ENCODE results near the gene CMTM4.
"Not testable (repeated sequence)": the region's sequence is repeated elsewhere in the genome, so short reads cannot be mapped to it uniquely, and the experiment has no call there.

CMTM4 gene

DNA sequence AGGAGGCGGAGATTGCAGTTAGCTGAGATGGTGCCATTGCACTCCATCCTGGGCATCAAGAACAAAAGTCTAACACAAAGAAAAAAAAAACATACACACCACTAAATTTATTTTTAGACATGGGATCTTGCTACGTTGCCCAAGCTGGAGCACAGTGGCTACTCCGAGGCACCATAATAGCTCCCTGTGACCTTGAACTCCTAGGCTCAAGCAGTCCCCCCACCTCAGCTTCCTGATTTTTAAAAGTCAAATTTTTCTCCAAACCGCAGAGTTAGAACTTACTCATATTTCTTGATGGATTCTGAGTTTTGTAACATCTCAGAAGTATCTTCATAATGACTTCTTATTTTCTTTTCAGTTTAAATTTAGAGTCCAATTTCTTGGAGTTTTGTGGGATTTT lies 3.4 kb downstream of the CMTM4 start:
- DNase-seq (ENCODE audit: insufficient read length, low spot score) (no peak), FAIRE-seq (no peak)
- TF ChIP-seq POU2F2 (IDR thresholded peaks at IDR 0.05; ENCODE audit: low read depth, low read length) (no peak), PAX5 (IDR thresholded peaks at IDR 0.05; ENCODE audit: insufficient read depth, low read length, severe bottlenecking) (no peak), POLR2AphosphoS5 (IDR thresholded peaks at IDR 0.05; ENCODE audit: low read depth, low read length) (no peak), SPI1 (IDR thresholded peaks at IDR 0.05; ENCODE audit: low read depth, low read length) (no peak), POLR2A (IDR thresholded peaks at IDR 0.05; ENCODE audit: low read depth, low read length) (no peak), TAF1 (IDR thresholded peaks at IDR 0.05; ENCODE audit: low read depth, low read length) (no peak)

DNA sequence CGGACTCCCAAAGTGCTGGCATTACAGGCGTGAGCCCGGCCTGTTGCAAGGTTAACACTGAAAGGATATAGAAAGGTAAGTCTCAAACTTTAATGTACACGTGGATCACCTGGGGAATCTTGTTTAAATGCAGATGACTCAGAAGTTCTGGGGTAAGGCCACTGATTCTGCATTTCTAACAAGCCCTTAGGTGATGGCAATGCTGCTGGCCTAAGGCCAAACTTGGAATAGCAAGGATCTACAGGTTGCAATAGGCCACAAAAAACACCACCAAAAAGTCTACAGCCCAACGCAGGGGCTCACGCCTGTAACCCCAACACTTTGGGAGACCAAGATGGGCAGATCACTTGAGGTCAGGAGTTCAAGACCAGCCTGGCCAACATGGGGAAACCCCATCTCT lies 4.2 kb downstream of the CMTM4 start:
- TF ChIP-seq POLR2AphosphoS5 (IDR thresholded peaks at IDR 0.05; ENCODE audit: low read depth, low read length) (no peak), POU2F2 (IDR thresholded peaks at IDR 0.05; ENCODE audit: low read depth, low read length) (no peak), TAF1 (IDR thresholded peaks at IDR 0.05; ENCODE audit: low read depth, low read length) (no peak), PAX5 (IDR thresholded peaks at IDR 0.05; ENCODE audit: insufficient read depth, low read length, severe bottlenecking) (no peak), POLR2A (IDR thresholded peaks at IDR 0.05; ENCODE audit: low read depth, low read length) (no peak), SPI1 (IDR thresholded peaks at IDR 0.05; ENCODE audit: low read depth, low read length) (no peak)
- no peak for FAIRE-seq
- no peak for DNase-seq (ENCODE audit: insufficient read length, low spot score)

DNA sequence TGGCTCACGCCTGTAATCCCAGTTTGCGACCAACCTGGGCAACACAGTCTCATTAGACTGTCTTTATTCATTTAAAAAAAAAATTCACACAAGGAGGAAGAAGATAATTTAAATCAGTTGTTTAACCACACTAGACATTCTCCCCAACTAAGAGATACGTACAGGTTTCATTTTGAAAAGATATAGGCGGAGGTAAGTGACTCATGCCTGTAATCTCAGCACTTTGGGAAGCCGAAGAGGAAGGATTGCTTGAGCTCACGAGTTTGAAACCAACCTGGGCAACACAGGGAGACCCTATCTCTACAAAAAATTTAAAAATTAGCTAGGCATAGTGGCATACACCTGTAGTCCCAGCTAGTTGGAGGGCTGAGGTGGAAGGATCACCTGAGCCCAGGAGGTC lies 5.3 kb downstream of the CMTM4 start:
- TF ChIP-seq SPI1 (IDR thresholded peaks at IDR 0.05; ENCODE audit: low read depth, low read length): no peak
- no peak for TF ChIP-seq TAF1 (IDR thresholded peaks at IDR 0.05; ENCODE audit: low read depth, low read length)
- no peak for TF ChIP-seq PAX5 (IDR thresholded peaks at IDR 0.05; ENCODE audit: insufficient read depth, low read length, severe bottlenecking)
- no peak for TF ChIP-seq POLR2AphosphoS5 (IDR thresholded peaks at IDR 0.05; ENCODE audit: low read depth, low read length)
- TF ChIP-seq POLR2A (IDR thresholded peaks at IDR 0.05; ENCODE audit: low read depth, low read length): no peak
- no peak for DNase-seq (ENCODE audit: insufficient read length, low spot score)
- FAIRE-seq: no peak

DNA sequence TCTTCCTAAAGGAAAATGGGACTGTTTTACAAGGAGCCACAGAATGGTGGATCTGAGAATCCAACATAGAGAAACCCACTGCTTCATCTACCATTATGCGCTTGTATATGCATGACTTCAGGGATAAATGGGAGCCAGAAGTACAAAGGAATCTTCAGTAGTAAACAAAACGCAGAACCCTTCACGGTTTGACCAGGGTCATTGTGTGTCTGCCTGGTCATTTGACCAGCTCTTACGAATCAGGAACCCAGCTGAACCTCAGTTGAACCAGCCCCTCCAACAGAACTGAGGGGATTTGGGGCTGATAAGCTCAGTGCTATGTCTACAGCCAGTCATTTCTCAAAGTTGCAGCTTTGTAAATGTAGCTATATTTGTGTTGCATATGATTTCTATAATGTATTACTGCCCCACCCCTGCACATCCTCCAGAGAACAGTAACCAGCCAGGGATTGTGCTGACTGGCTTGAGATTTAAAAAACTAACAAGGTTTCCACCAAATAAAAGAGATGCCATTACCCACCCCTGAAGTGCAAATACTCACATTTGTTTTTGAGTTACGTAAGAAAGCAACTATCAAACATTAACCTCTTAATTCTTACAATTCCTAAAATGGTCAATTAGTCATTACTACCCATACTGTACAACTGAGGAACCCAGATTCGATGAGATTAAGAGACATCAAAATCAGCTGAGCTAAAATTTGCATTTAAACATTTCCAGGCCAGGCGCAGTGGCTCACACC lies 6.3 kb downstream of the CMTM4 start:
- no peak for FAIRE-seq
- no peak for TF ChIP-seq POLR2AphosphoS5 (IDR thresholded peaks at IDR 0.05; ENCODE audit: low read depth, low read length)
- TF ChIP-seq POU2F2 (IDR thresholded peaks at IDR 0.05; ENCODE audit: low read depth, low read length): no peak
- no peak for TF ChIP-seq PAX5 (IDR thresholded peaks at IDR 0.05; ENCODE audit: insufficient read depth, low read length, severe bottlenecking)
- TF ChIP-seq TAF1 (IDR thresholded peaks at IDR 0.05; ENCODE audit: low read depth, low read length): no peak
- no peak for TF ChIP-seq SPI1 (IDR thresholded peaks at IDR 0.05; ENCODE audit: low read depth, low read length)
- DNase-seq (ENCODE audit: insufficient read length, low spot score): no peak

DNA sequence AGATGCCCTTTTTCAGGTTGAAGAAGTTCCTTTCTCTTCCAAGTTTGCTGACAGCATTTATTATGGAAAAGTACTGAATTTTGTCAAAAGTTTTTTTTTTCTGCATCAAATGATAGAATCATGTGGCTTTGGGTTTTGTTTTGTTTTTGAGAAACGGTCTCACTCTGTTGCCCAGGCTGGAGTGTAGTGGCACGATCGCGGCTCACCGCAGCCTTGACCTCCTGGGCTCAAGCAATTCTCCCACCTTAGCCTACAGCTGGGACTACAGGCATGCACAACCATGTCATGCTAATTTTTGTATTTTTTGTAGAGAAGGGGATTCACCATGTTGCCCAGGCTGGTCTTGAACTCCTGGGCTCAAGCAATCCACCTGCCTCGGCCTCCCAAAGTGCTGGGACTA lies 7.3 kb downstream of the CMTM4 start:
- FAIRE-seq (no peak), DNase-seq (ENCODE audit: insufficient read length, low spot score) (no peak)
- TF ChIP-seq PAX5 (IDR thresholded peaks at IDR 0.05; ENCODE audit: insufficient read depth, low read length, severe bottlenecking) (no peak), POLR2A (IDR thresholded peaks at IDR 0.05; ENCODE audit: low read depth, low read length) (no peak), POLR2AphosphoS5 (IDR thresholded peaks at IDR 0.05; ENCODE audit: low read depth, low read length) (no peak), POU2F2 (IDR thresholded peaks at IDR 0.05; ENCODE audit: low read depth, low read length) (no peak), SPI1 (IDR thresholded peaks at IDR 0.05; ENCODE audit: low read depth, low read length) (no peak), TAF1 (IDR thresholded peaks at IDR 0.05; ENCODE audit: low read depth, low read length) (no peak)

DNA sequence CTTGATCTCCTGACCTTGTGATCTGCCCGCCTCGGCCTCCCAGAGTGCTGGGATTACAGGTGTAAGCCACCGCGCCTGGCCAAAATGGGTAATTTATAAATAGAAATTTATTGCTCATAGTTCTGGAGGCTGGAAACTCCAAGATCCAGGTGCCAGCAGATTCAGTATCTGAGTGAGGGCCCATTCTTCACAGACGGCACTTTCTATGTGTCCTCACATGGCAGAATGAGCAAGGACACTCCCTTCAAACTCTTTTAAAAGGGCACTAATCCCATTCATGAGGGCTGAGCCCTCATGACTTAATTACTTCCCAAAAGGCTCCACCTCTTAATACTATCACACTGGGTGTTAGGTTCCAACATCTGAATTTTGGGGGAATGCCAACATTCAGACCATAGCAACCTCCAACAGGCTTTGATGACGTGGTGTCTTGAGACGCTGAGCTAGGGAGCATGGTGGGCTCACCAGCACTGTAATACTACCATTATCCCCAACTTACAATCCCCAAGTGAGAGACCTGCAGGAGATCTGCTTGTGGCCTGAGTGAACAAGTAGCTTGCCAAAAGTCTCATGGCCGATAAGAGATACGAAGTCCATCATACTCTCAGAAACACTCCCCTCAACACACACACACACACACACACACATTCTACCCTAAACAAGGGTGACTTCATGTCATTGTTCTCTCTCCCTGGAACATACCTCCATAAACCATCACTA lies 8.5 kb downstream of the CMTM4 start:
- DNase-seq (ENCODE audit: insufficient read length, low spot score) (no peak), FAIRE-seq (no peak)
- TF ChIP-seq POU2F2 (IDR thresholded peaks at IDR 0.05; ENCODE audit: low read depth, low read length) (no peak), POLR2A (IDR thresholded peaks at IDR 0.05; ENCODE audit: low read depth, low read length) (no peak), POLR2AphosphoS5 (IDR thresholded peaks at IDR 0.05; ENCODE audit: low read depth, low read length) (no peak), SPI1 (IDR thresholded peaks at IDR 0.05; ENCODE audit: low read depth, low read length) (no peak), PAX5 (IDR thresholded peaks at IDR 0.05; ENCODE audit: insufficient read depth, low read length, severe bottlenecking) (no peak), TAF1 (IDR thresholded peaks at IDR 0.05; ENCODE audit: low read depth, low read length) (no peak)

DNA sequence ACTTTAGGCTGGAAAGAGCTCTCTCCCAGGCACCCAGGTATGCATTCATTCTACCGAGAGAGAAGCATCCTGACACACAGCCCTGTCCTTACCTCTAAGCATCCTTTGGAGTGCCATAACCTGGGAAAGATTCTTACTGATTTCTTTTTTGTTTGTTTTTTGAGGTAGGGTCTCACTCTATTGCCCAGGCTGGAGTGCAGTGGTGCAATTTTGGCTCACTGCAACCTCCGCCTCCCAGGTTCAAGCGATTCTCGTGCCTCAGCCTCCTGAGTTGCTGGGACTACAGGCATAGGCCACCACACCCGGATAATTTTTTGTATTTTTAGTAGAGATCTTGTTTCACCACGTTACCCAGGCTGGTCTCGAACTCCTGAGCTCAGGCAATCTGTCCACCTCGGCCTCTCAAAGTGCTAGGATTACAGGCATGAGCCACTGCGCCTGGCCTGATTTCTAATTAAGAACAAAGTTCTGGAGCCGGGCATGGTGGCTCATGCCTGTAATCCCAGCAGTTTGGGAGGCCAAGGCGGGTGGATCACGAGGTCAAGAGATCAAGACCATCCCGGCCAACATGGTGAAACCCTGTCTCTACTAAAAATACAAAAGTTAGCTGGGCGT lies 10.9 kb downstream of the CMTM4 start:
- not testable (repeated sequence) for FAIRE-seq; DNase-seq (ENCODE audit: insufficient read length, low spot score)

DNA sequence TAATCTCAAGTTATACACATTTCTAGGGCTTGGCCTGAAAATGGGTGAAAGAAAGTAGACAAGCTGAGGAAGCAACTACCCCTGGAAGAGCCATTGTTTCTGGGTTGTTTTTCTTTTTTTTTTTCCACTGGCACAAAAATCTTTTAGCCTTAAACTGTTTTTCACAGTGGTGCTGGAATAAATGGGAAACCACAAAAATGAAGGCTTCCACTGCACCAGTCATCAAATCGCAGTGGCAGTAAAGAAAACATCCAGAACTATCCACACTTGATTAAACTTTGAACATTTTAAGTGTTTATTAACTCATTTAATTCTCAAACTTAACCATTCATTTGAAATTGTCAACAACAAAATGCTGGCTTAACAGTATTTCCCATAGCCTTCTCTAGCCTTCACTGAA lies 14.3 kb downstream of the CMTM4 start:
- FAIRE-seq: no peak
- TF ChIP-seq POU2F2 (IDR thresholded peaks at IDR 0.05; ENCODE audit: low read depth, low read length) (no peak), POLR2A (IDR thresholded peaks at IDR 0.05; ENCODE audit: low read depth, low read length) (no peak), POLR2AphosphoS5 (IDR thresholded peaks at IDR 0.05; ENCODE audit: low read depth, low read length) (no peak), TAF1 (IDR thresholded peaks at IDR 0.05; ENCODE audit: low read depth, low read length) (no peak), SPI1 (IDR thresholded peaks at IDR 0.05; ENCODE audit: low read depth, low read length) (no peak), PAX5 (IDR thresholded peaks at IDR 0.05; ENCODE audit: insufficient read depth, low read length, severe bottlenecking) (no peak)

DNA sequence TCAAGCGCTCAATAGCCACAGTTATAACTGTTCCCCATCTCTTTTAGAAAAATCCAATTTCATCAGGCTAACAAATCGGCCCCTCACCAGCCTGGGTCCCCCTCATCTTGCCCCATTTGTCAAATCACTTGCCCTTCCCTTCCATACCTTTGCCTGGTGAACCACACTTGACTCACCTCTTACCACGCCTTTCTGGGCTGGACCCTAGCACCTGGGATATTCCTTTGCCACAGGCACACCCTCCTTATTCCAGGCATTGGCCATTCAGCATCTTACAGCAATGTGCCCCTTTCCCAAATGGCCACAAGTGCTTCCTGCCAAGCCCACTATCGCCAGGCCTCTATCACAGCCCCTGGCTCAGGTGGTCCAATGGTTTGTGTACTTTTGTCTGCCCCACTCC lies 14.9 kb downstream of the CMTM4 start:
- TF ChIP-seq POLR2AphosphoS5 (IDR thresholded peaks at IDR 0.05; ENCODE audit: low read depth, low read length): no peak
- DNase-seq (ENCODE audit: insufficient read length, low spot score): no peak
- FAIRE-seq: no peak

More for the DNA sequence above, 14.3 kb downstream of the CMTM4 start:
- DNase-seq (ENCODE audit: insufficient read length, low spot score): no peak

DNA sequence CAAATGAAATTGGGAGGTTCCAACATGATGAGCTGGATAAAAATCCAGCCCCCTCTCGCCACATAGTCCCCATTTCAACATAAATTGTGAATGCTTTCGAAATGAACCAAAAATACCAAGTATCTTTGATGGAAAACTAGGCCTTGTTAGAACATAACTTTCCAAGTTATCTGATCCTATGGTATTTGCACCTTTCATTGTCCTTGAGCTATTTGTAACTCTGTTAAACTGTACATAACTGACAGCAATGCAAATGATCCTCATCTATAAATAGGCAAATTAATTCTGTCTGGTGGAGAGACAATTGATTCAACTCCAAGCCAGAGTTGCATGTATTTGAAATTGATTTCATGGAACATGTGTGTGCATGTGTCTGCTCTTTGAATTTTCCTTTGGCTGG lies 18.2 kb downstream of the CMTM4 start:
- TF ChIP-seq POLR2A (IDR thresholded peaks at IDR 0.05; ENCODE audit: low read depth, low read length): no peak
- no peak for TF ChIP-seq POU2F2 (IDR thresholded peaks at IDR 0.05; ENCODE audit: low read depth, low read length)
- TF ChIP-seq PAX5 (IDR thresholded peaks at IDR 0.05; ENCODE audit: insufficient read depth, low read length, severe bottlenecking): no peak
- no peak for TF ChIP-seq TAF1 (IDR thresholded peaks at IDR 0.05; ENCODE audit: low read depth, low read length)
- no peak for TF ChIP-seq SPI1 (IDR thresholded peaks at IDR 0.05; ENCODE audit: low read depth, low read length)
- TF ChIP-seq POLR2AphosphoS5 (IDR thresholded peaks at IDR 0.05; ENCODE audit: low read depth, low read length): no peak
- FAIRE-seq (no peak), DNase-seq (ENCODE audit: insufficient read length, low spot score) (no peak)
